Measurements from ENCODE around the gene SYN1. TPM values are rescaled to one million over a fixed set of nuclear protein-coding genes. Genes with fewer than 3 reads are reported as not detected.

The SYN1 gene
- total RNA-seq, 1 experiment from 2014 or later: 0.49 TPM

DNA sequence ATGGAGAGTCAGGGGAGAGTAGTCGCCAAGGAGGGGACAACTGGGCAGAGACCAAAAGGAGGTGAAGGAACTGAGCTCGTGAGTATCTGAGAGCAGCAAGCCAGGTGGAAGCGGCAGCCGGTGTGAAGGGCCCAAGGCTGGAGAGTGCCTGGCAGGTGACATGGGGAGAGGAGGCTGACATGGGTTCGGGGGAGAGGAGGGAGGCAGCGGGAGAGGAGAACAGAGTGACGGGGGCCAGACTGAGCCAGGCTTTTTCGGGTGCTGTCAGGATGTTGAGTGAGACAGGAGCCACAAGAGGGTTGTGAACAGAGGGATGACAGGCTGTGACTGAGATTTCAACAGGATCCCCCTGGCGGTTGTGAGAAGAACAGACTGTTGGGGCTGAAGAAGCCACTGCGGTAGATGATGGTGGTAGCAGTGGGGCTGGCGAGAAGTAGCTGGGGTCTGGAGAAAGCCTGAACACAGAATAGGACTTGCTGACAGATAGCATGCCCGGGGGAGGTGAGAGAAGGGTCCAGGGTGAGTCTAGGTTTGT lies 25.0 kb upstream of the SYN1 start:
- no TSS peak for BruUV-seq (replicated peaks)
- Mint-ChIP-seq H3K9me3 (ENCODE audit: unreplicated experiment) (peaks cover 14% of the 10 kb centered on the region), H3K36me3 (ENCODE audit: insufficient read depth, unreplicated experiment) (peaks cover 35% of the 10 kb centered on the region), H3K4me1 (ENCODE audit: insufficient read depth, unreplicated experiment) (peaks cover 11% of the 10 kb centered on the region), H3K27me3 (ENCODE audit: insufficient read depth, unreplicated experiment) (no peaks in the 10 kb centered on the region), H3K27ac (ENCODE audit: low read depth, unreplicated experiment) (no peak overlapping the region), H3K4me3 (ENCODE audit: unreplicated experiment) (no peak overlapping the region)
- intact Hi-C loops (cut with micrococcal nuclease): loop anchor here (1.0 to 2.0 kb wide), 2 partner anchors 82 to 103 kb away; no protein-coding TSS in a partner anchor
- ChIA-PET POLR2A (interaction anchor here (0.6 to 0.7 kb wide), 3 partner anchors 62 to 107 kb away, joined by 3 to 4 read pairs (median 3); partner anchors contain the start of gene TIMP1), CTCF (interaction anchor here (0.6 to 2.2 kb wide), 11 partner anchors 13 to 192 kb away, joined by 3 to 23 read pairs (median 3); partner anchors contain the start of gene ZNF81)
- TF ChIP-seq, protein P1, sequence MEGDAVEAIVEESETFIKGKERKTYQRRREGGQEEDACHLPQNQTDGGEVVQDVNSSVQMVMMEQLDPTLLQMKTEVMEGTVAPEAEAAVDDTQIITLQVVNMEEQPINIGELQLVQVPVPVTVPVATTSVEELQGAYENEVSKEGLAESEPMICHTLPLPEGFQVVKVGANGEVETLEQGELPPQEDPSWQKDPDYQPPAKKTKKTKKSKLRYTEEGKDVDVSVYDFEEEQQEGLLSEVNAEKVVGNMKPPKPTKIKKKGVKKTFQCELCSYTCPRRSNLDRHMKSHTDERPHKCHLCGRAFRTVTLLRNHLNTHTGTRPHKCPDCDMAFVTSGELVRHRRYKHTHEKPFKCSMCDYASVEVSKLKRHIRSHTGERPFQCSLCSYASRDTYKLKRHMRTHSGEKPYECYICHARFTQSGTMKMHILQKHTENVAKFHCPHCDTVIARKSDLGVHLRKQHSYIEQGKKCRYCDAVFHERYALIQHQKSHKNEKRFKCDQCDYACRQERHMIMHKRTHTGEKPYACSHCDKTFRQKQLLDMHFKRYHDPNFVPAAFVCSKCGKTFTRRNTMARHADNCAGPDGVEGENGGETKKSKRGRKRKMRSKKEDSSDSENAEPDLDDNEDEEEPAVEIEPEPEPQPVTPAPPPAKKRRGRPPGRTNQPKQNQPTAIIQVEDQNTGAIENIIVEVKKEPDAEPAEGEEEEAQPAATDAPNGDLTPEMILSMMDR (IDR thresholded peaks at IDR 0.05; ENCODE audit: unreplicated experiment): peak; percentile 34
- DNase-seq (ENCODE audit: unreplicated experiment): peak; percentile 23

DNA sequence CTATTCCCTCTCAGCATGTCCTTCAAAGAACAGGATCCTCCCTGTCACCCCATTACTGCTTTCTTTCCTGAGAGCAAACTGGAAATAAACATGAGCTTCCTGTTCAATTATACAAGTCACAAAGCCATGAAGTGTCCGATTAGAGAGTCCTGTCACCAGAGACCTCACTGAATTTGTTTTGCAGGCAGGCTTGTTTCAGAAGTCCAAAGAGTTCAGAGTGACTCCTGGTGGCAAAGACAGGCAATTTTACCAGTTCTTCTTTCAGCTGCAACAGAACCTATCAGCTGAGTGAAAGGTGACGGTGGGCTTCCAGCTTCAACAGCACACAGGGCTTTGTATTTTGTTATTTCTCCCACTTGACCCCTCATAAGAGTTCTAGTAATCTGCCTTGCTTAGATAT lies 24.3 kb upstream of the SYN1 start:
- no peak overlapping the region for H3K4me3 Mint-ChIP-seq (ENCODE audit: unreplicated experiment)
- peaks cover 42% of the 10 kb centered on the region for H3K36me3 Mint-ChIP-seq (ENCODE audit: insufficient read depth, unreplicated experiment)
- H3K9me3 Mint-ChIP-seq (ENCODE audit: unreplicated experiment): peaks cover 18% of the 10 kb centered on the region
- no peak overlapping the region for H3K27ac Mint-ChIP-seq (ENCODE audit: low read depth, unreplicated experiment)
- H3K4me1 Mint-ChIP-seq (ENCODE audit: insufficient read depth, unreplicated experiment): peaks cover 11% of the 10 kb centered on the region
- no TSS peak for BruUV-seq (replicated peaks)
- TF ChIP-seq, protein P1 (IDR thresholded peaks at IDR 0.05; ENCODE audit: unreplicated experiment): no peak
- CTCF ChIA-PET: interaction anchor here (0.6 to 2.2 kb wide), 10 partner anchors 13 to 344 kb away, joined by 3 to 23 read pairs (median 3); partner anchors contain the start of gene ZNF81
- H3K27me3 Mint-ChIP-seq (ENCODE audit: insufficient read depth, unreplicated experiment): no peaks in the 10 kb centered on the region
- intact Hi-C loops (cut with micrococcal nuclease): loop anchor here (2.0 kb wide), 1 partner anchor 81 kb away; no protein-coding TSS in a partner anchor
- DNase-seq (ENCODE audit: unreplicated experiment): peak; percentile 20
- POLR2A ChIA-PET: interaction anchor here (0.7 kb wide), 1 partner anchor 62 kb away, joined by 4 read pairs; the partner anchor contains the start of gene TIMP1

DNA sequence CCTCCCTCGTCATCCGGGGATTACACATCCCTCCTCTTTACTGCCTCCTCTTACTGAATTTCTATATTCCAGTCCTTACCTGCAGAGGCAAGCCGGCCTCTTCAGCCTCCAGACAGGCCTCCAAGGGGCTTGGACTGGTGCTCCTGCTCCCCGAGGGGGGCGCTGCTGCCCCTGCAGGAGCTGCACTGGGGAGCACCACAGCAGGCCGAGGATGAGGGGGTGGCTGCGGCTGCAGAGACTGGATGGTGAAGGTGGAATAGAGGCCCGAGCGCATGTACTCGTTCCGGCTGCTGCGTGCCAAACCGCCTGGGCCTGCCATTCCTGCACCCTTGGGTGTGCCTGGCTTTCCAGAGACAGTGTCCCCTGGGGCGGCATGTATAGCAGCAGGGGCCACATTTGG lies 19.2 kb upstream of the SYN1 start:
- ChIA-PET CTCF (no interaction called here), POLR2A (no interaction called here)
- H3K9me3 Mint-ChIP-seq (ENCODE audit: unreplicated experiment): peaks cover 18% of the 10 kb centered on the region
- intact Hi-C loops (cut with micrococcal nuclease): no loop called here
- no peak overlapping the region for H3K4me3 Mint-ChIP-seq (ENCODE audit: unreplicated experiment)
- BruUV-seq (replicated peaks): no TSS peak
- no peaks in the 10 kb centered on the region for H3K4me1 Mint-ChIP-seq (ENCODE audit: insufficient read depth, unreplicated experiment)
- no peak for DNase-seq (ENCODE audit: unreplicated experiment)
- H3K27ac Mint-ChIP-seq (ENCODE audit: low read depth, unreplicated experiment): no peak overlapping the region
- peaks cover 44% of the 10 kb centered on the region for H3K36me3 Mint-ChIP-seq (ENCODE audit: insufficient read depth, unreplicated experiment)
- no peaks in the 10 kb centered on the region for H3K27me3 Mint-ChIP-seq (ENCODE audit: insufficient read depth, unreplicated experiment)
- TF ChIP-seq, protein P1 (IDR thresholded peaks at IDR 0.05; ENCODE audit: unreplicated experiment): no peak

DNA sequence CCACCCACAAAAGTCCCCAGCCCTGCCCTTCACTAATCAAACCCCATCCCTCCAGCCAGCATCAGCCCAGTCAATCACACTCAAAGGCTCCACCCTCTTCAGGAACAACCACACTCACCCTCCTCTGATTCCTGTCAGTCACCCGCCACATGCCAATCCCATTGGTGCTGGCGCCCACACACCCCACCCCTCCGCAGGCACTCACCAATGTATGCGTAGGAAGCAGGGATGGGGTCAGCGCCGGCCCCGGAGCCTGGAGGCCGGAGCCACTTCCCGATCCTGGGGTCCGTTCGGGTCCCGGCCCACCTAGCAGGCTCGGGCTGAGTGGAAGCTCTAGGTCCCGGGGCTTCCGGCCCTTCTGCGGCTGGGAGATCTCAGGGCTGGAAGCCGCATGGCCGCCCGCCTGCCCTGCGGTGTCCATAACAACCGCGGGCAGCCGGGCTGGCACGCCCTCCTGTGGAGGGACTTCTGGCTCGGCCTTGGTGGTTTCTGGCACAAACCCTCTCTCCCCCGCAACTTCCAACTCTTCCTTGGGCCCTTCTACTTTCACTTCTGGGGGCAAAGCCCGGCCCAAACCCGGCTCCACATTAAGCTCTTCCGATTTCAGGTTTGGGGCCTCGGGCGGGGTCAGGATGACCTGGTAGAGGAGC lies 18.0 kb upstream of the SYN1 start:
- BruUV-seq (replicated peaks): no TSS peak
- Mint-ChIP-seq H3K9me3 (ENCODE audit: unreplicated experiment) (peaks cover 18% of the 10 kb centered on the region), H3K36me3 (ENCODE audit: insufficient read depth, unreplicated experiment) (peaks cover 43% of the 10 kb centered on the region), H3K4me1 (ENCODE audit: insufficient read depth, unreplicated experiment) (no peaks in the 10 kb centered on the region), H3K27me3 (ENCODE audit: insufficient read depth, unreplicated experiment) (no peaks in the 10 kb centered on the region), H3K27ac (ENCODE audit: low read depth, unreplicated experiment) (no peak overlapping the region), H3K4me3 (ENCODE audit: unreplicated experiment) (no peak overlapping the region)
- ChIA-PET CTCF (no interaction called here), POLR2A (no interaction called here)
- DNase-seq (ENCODE audit: unreplicated experiment): no peak
- TF ChIP-seq, protein P1 (IDR thresholded peaks at IDR 0.05; ENCODE audit: unreplicated experiment): no peak
- intact Hi-C loops (cut with micrococcal nuclease): no loop called here
